Thyroid gland (tissue), 4 donors: ENCODE results near the gene FGF10. TPM values are rescaled to one million over a fixed set of nuclear protein-coding genes. Genes with fewer than 3 reads are reported as not detected.
A peak's percentile ranks its signal among the peaks of the same experiment; 100 is the strongest.

Experiments
- DNase-seq, 2 donors: peaks; one replicate each; pipeline ENCODE4 v3.0.0-alpha.2; 2019
- H3K27ac ChIP-seq, 3 donors: fragments of 200-600 bp; sonication (generic); 1 replicate in 2 of 3; 2 replicates in 1 of 3; pipeline ENCODE4 v1.5.1; 2016 to 2019; ENCODE audit warnings: mild to moderate bottlenecking in 1 of 3, moderate library complexity in 1 of 3
- H3K27me3 ChIP-seq: fragments of 200-600 bp; sonication (generic); one replicate; pipeline ENCODE4 v1.5.1; 2019
- H3K36me3 ChIP-seq, 2 donors: fragments of 200-600 bp; sonication (generic); one replicate each; pipeline ENCODE4 v1.5.1; 2016 to 2019
- H3K4me1 ChIP-seq, 2 donors: fragments of 200-600 bp; sonication (generic); one replicate each; pipeline ENCODE4 v1.5.1; 2017 to 2019
- H3K4me3 ChIP-seq, 3 donors: fragments of 200-600 bp; sonication (generic); replicated peaks in 1 of 3; 1 replicate in 2 of 3; 2 replicates in 1 of 3; pipeline ENCODE4 v1.5.1; 2016; ENCODE audit warnings: mild to moderate bottlenecking in 1 of 3
- H3K9me3 ChIP-seq: fragments of 200-600 bp; sonication (generic); one replicate; pipeline ENCODE4 v1.5.1; 2017
- POLR2A ChIP-seq, 2 donors: fragments of 450-650 bp; IDR thresholded peaks; one replicate each; pipeline ENCODE4 v1.6.1; 2017; ENCODE audit warnings: antibody characterized with exemption in 2 of 2, mild to moderate bottlenecking in 2 of 2, moderate library complexity in 1 of 2
- WGBS, 2 donors: methylation state at CpG; one replicate each; pipeline ENCODE4 v1.1.5; 2017; 5-methylcytosine and 5-hydroxymethylcytosine counted together
- intact Hi-C: fragments of 100-400 bp; cut with DNase I; formaldehyde crosslinking; loops from one replicate; pipeline ENCODE4 v1.15.1; 2023
- total RNA-seq, 4 donors: library from RNA; depleted of rRNA; stranded (reverse); fragments of >200 nt; gene quantifications; one replicate each; pipeline ENCODE4 v1.2.3, GENCODE V29; 2016
- TF ChIP-seq, protein P1 (sequence below), 6 experiments: fragments of 200-600 bp in 3 of 6; fragments of 450-650 bp in 3 of 6; sonication (generic) in 3 of 6; IDR thresholded peaks; one replicate each; pipeline ENCODE4 v1.5.1; 2016 to 2019; ENCODE audit warnings: antibody characterized with exemption in 6 of 6, mild to moderate bottlenecking in 2 of 6, inconsistent platforms in 1 of 6, moderate library complexity in 1 of 6

Gene FGF10
- 10 to 100 TPM in 3 of 4 donors, 1 to 10 TPM in 1; 8.4 to 35.6 (median 22.1) TPM for total RNA-seq

- H3K27me3 ChIP-seq: no peaks in the 10 kb centered on the region
- intact Hi-C loops: no loop called here
- H3K4me3 ChIP-seq: peak within 1 kb of the TSS; percentile 11 to 35 (median 26)
- 2% methylated on average over 35 of the region's 35 CpGs for WGBS, 2 donors
- TF ChIP-seq, protein P1, sequence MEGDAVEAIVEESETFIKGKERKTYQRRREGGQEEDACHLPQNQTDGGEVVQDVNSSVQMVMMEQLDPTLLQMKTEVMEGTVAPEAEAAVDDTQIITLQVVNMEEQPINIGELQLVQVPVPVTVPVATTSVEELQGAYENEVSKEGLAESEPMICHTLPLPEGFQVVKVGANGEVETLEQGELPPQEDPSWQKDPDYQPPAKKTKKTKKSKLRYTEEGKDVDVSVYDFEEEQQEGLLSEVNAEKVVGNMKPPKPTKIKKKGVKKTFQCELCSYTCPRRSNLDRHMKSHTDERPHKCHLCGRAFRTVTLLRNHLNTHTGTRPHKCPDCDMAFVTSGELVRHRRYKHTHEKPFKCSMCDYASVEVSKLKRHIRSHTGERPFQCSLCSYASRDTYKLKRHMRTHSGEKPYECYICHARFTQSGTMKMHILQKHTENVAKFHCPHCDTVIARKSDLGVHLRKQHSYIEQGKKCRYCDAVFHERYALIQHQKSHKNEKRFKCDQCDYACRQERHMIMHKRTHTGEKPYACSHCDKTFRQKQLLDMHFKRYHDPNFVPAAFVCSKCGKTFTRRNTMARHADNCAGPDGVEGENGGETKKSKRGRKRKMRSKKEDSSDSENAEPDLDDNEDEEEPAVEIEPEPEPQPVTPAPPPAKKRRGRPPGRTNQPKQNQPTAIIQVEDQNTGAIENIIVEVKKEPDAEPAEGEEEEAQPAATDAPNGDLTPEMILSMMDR (IDR thresholded peaks at IDR 0.05): no peak
- no peak for TF ChIP-seq POLR2A (IDR thresholded peaks at IDR 0.05)
- DNase-seq: peak in 1 of 2 donors; percentile 7
- H3K36me3 ChIP-seq: no peaks in the 10 kb centered on the region
- peak within 1 kb of the TSS; percentile 17 to 57 (median 41) for H3K27ac ChIP-seq
- no peaks in the 10 kb centered on the region for H3K9me3 ChIP-seq
- peaks cover 0 to 5% of the 10 kb centered on the region in 2 donors for H3K4me1 ChIP-seq
Measured at GRCh38 chr5:44389090-44389822, at the start of gene FGF10. FGF10 (minus strand) TSS chr5:44389420; CDS start chr5:44388682, 738 bp downstream.

DNA sequence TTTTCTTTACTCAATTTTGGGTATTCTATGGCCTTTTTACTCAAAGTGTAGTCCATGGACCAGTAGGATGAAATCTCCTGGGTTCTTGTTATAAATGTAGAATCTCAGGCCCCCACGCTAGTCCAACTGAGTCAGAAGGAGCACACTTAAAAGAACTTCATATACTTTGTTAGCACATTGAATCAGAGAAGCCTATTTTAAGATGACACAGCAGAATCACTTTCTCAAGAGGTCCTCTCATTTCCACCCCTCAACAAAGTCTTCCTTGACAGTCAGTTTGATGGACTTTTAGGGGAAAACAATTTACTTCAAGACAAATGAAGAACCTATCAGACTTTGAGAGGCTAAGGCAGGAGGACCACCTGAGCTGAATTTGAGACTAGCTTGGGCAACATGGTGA, 37.7 kb upstream of the FGF10 start:
- Histone ChIP-seq H3K36me3 (no peaks in the 10 kb centered on the region), H3K4me1 (no peaks in the 10 kb centered on the region), H3K9me3 (no peaks in the 10 kb centered on the region), H3K27me3 (no peaks in the 10 kb centered on the region), H3K4me3 (no peak overlapping the region), H3K27ac (no peak overlapping the region)
- WGBS, 2 donors: 80 to 83% methylated on average over 1 of the region's 1 CpG
- intact Hi-C loops: no loop called here
- no peak for TF ChIP-seq POLR2A (IDR thresholded peaks at IDR 0.05)
- TF ChIP-seq, protein P1 (IDR thresholded peaks at IDR 0.05): no peak
- DNase-seq: no peak

GRCh38 chr5:44412286-44412685, 23.1 kb upstream of the FGF10 start:
- H3K27ac ChIP-seq: no peak overlapping the region
- DNase-seq: no peak
- H3K4me3 ChIP-seq: no peak overlapping the region
- H3K27me3 ChIP-seq: no peaks in the 10 kb centered on the region
- no peaks in the 10 kb centered on the region for H3K36me3 ChIP-seq
- no peaks in the 10 kb centered on the region for H3K4me1 ChIP-seq
- TF ChIP-seq, protein P1 (IDR thresholded peaks at IDR 0.05): no peak
- no peak for TF ChIP-seq POLR2A (IDR thresholded peaks at IDR 0.05)
- intact Hi-C loops: no loop called here
- 68 to 82% methylated on average over 3 of the region's 3 CpGs for WGBS, 2 donors
- H3K9me3 ChIP-seq: no peaks in the 10 kb centered on the region

- 79 to 86% methylated on average over 2 of the region's 2 CpGs for WGBS, 2 donors
Measured at GRCh38 chr5:44402084-44402483, 12.9 kb upstream of the FGF10 start.

DNA sequence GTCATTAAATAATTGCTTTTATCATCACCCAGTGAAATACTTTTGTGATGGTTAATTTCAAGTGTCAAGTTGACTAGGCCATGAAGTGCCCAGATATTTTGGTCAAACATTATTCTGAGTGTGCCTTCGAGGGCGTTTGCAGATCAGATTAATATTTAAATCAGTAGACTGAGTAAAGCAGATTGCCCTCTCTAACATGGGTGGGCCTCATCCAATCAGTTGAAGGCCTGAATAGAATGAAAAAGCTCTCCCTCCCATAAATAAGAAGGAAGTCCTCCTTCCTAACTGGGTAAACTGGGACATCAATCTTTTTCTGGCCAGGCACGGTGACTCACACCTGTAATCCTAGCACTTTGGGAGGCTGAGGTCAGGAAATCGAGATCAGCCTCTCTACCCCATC, 12.4 kb upstream of the FGF10 start:
- intact Hi-C loops: no loop called here
- TF ChIP-seq POLR2A (IDR thresholded peaks at IDR 0.05): no peak
- TF ChIP-seq, protein P1 (IDR thresholded peaks at IDR 0.05): no peak
- DNase-seq: no peak
- H3K4me3 ChIP-seq: no peak overlapping the region
- H3K9me3 ChIP-seq: no peaks in the 10 kb centered on the region
- no peaks in the 10 kb centered on the region for H3K4me1 ChIP-seq
- no peak overlapping the region for H3K27ac ChIP-seq
- H3K36me3 ChIP-seq: no peaks in the 10 kb centered on the region
- 76 to 86% methylated on average over 4 of the region's 4 CpGs for WGBS, 2 donors
- H3K27me3 ChIP-seq: no peaks in the 10 kb centered on the region

More at GRCh38 chr5:44402084-44402483, 12.9 kb upstream of the FGF10 start:
- Histone ChIP-seq H3K4me3 (no peak overlapping the region), H3K27ac (no peak overlapping the region), H3K36me3 (no peaks in the 10 kb centered on the region), H3K27me3 (no peaks in the 10 kb centered on the region), H3K4me1 (no peaks in the 10 kb centered on the region), H3K9me3 (no peaks in the 10 kb centered on the region)
- DNase-seq: no peak
- intact Hi-C loops: no loop called here
- TF ChIP-seq POLR2A (IDR thresholded peaks at IDR 0.05): no peak
- TF ChIP-seq, protein P1 (IDR thresholded peaks at IDR 0.05): no peak
